CD4-positive, alpha-beta T cell treated with Interleukin-21 for 1 hour (primary cell): ENCODE measurements around the gene TPX2.
"Not testable (repeated sequence)": the region's sequence is repeated elsewhere in the genome, so short reads cannot be mapped to it uniquely, and the experiment has no call there.

Experiments used
- DNase-seq: peaks from one replicate; pipeline ENCODE4 v3.0.0-alpha.2; 2020

Gene TPX2

GRCh38 chr20:31764641-31765305, 25.7 kb downstream of the TPX2 start:
- no peak for DNase-seq

- no peak for DNase-seq
These were observed 28.7 kb downstream of the TPX2 start for GRCh38 chr20:31767805-31768204.

DNA sequence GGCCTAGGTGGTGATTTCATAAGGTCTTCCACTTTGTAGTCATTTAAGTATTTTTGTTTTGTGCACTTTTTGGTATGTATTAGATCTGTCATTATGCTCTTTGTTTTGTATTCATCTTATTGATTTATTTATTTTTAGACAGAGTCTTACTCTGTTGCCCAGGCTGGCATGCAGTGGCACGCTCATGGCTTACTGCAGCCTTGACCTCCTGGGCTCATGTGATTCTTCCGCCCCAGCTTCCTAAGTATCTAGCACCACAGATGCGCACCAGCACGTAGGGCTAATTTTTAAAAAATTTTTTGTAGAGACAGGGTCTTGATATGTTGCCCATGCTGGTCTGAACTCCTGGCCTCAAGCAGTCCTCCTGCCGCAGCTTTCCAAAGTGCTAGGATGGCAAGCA, 30.6 kb downstream of the TPX2 start:
- DNase-seq, result no peak

DNA sequence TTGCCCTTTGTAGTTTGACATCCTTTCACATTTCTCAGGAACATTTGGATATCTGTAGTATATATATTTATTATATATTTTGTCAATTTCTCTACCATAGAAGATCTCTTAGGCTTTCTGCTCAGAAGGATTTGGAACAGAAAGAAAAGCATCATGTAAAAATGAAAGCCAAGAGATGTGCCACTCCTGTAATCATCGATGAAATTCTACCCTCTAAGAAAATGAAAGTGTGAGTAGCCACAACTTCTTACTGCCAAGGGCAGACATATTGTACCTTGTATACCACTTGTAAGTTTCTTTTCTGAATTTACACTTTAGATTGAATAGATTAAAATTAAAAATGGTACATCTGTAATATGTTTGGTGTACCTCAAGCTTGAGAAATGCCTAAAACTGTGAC, 31.2 kb downstream of the TPX2 start:
- DNase-seq, result peak; percentile 31

DNA sequence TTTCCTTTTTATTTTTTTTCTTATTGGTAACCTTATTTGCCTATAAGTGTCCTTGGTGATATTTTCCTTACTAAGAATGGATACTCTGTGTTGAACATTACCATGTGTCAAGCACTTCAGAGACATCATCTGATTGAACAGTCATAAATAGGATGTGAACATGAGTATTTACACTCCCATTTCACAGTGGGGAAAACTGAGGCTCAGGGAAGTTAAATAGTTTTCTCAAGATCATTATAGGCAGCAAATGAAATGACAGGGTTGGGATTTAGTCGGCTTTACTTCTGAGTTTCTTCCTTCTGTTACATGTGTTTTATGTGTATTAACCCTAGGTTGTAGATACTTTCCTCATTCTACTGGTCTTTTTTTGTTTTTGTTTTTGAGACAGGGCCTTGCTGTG, 35.3 kb downstream of the TPX2 start:
- DNase-seq, result no peak

GRCh38 chr20:31780839-31781238, 41.7 kb downstream of the TPX2 start:
- DNase-seq, result no peak

GRCh38 chr20:31781945-31782344, 42.9 kb downstream of the TPX2 start:
- DNase-seq, result no peak

DNA sequence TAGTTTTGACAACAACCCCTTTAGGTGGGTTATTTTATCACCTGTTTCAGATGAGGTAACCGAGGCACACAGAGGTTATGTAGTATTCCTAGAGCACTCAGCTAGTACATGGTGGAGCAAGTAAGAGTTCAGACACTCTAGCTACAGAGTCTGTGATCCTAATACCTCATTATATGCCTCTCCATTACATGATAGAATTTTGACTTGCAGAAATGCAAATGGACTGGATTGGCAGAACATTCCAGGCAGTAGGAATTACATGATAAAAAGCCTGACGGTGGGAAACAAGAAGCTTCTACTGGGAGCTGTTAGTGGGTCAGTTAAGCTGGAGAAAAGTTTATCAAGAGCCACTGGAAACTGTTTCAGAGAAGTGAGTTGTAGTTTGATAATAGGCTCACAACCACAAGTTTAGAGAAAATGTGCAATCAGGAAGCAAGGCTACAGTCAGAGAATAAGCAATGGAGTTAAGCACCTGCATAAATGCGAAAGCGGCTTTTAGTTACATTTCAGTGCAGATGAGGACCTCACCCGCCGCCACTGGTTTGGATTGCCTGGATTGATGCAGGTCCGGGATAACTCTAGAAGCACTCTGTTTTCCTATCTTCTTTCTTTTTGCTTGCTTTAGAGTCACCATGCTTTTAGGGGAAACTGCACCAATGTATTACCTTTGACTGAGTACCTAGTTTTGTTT, 45.4 kb downstream of the TPX2 start:
- DNase-seq, result no peak

DNA sequence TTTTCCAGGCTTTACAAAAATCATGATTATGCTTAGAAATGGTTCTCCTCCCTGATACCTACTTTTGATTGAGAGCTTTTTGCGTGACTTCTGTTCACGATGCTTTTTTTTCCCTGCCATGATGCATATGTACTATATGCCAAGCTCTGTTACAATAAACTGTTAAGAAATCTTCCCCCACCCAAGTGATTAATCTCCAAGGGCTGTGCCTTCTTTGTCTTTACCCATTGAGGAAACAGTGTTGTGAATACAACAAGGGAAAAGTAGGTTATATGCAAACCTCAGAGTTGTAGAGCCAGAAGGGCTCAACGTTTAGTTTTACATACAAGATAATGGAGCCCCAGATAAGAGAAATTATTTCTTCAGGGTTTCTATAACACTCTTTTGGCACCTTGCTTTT, 46.0 kb downstream of the TPX2 start:
- DNase-seq, result no peak

DNA sequence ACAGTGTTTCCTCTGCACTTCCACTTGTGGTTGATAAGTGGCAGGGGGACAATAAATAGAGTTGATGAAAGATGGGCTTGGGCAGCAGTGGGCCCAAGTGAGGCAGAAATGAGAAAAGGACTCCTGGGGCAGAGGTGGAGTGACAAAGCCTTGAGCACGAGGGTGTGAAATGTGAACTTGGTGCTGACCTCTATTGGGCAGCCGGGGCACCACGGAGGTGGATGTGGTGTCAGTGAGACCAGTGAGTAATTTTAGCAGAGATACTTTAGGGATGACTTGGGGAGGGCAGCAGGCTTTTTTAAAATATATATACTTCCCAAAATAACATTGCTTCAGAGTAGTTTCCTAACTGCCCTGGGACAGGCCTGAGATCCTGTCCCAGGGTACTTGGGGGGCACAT, 49.5 kb downstream of the TPX2 start:
- DNase-seq, result no peak

DNA sequence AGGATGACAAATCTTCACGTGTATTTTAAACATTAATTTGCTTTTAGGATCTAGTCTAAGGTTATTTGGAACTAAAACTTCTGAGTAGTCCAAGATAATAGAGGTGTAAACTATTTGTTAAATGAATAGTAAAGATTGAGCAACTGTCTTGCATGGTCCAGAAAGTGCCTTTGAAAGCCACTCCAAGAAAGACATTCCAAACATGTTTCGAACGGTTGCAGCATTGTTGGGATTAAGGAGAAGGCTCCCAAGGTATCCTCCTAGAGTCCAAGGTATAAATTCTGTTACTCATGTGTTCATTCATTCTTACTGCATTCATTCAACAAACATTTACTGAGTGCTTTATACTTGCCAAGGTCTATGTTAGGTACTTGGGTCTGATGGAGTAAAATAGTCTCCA, 51.3 kb downstream of the TPX2 start:
- DNase-seq, result no peak

DNA sequence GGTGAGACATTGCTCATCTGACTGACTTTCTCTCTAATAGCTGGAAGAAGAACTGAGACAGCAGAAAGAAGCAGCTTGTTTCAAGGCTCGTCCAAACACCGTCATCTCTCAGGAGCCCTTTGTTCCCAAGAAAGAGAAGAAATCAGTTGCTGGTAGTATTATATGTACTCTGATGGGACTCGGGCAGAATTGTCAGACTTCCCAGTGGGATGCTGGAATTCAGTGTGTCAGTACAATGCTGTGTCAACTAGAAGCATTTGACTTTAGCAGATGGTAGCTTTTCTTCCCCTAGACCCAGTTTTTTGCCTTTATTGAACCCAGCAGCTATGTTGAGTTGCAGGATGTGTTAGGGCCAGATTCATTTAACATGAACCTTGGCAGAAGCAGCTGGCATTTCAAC, 58.3 kb downstream of the TPX2 start:
- DNase-seq, result no peak

GRCh38 chr20:31801508-31801907, 62.4 kb downstream of the TPX2 start:
- no peak for DNase-seq

- DNase-seq, result no peak
These were observed 64.6 kb downstream of the TPX2 start for GRCh38 chr20:31803552-31804291.

DNA sequence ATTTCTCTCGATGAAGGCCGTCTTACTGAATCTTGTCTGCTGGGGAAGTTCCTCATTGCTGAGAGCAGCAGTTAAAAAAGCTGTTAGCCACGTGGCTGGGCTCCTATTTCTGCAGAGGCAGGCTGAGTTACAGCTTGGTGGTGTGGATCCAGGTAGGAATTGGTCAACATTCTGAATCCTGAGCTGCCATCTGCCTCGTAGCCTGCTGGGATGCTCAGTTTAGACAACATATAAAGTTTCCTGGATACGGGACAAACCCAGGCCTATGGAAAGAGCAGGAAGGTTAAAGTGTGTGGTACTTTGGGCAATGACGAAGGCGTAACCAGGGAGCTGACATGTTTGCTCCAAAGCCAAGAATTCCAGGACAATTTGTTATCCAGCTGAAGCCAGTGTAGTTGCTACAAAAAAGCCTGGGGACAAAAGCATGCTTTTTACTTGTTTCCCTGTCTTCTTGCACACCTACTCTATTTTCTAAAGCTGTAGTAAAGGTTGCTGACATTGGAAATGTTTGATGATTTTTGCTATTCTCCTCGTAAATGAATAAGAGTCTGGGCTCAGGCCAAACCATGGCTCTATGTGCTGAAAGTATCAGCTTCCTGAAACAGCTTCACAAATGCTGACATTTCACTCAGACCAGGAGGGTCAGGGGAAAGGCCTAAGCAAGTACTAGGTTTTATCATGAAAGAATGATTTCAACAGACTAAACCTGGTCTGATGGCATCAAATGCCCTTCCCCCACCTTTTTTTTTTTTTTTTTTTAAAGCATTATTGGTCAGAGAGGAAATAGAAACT, 67.7 kb downstream of the TPX2 start:
- no peak for DNase-seq

- DNase-seq, result no peak
These were observed 69.4 kb downstream of the TPX2 start for GRCh38 chr20:31808481-31808880.

- no peak for DNase-seq
These were observed 70.6 kb downstream of the TPX2 start for GRCh38 chr20:31809661-31810060.

GRCh38 chr20:31811198-31811597, 72.1 kb downstream of the TPX2 start:
- DNase-seq, result no peak

DNA sequence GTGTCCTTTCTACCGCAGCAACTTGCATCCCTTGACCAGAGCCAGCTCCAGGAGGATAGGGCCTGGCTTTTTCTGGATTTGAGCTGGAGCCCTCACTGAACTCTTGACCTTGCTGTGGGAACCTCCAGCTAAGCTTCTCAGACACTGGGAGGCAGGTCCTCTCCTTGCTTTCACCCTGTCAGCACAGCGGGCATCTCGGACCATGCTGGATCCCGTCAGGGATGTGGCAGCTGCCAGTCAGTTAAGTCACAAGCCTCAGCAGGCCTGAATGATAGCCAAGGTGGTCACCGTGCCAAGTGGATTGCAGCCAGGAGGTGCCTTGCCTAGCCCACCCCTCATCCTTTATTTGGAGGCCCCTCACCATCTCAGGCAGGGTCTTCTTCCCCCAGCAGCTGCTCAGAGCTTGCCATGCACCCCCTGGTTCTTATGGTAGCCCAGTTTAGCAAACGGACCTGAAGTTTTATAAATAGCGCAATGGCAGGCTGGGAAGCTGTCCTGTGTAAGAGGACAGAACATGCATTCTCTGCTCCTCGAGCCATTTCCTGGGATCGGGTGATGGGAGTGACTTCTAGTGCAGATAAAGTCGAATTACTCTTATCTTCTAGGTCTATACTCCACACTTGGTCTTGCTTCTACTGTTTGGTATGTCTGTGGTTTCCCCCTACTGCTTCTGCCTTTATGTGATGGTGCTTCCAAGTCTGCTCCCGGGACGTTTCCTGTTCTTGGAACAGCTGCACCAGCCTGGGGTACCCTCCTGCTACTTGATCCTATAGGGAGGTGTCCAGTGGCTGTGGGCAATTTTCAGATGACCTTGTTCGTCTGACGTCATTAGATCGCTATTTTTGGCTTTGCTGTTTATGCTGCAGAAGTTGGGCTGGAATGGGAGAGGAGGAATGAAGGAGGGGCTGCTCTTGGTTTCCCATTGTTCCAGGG, 73.0 kb downstream of the TPX2 start:
- no peak for DNase-seq

GRCh38 chr20:31813611-31814010, 74.5 kb downstream of the TPX2 start:
- no peak for DNase-seq

DNA sequence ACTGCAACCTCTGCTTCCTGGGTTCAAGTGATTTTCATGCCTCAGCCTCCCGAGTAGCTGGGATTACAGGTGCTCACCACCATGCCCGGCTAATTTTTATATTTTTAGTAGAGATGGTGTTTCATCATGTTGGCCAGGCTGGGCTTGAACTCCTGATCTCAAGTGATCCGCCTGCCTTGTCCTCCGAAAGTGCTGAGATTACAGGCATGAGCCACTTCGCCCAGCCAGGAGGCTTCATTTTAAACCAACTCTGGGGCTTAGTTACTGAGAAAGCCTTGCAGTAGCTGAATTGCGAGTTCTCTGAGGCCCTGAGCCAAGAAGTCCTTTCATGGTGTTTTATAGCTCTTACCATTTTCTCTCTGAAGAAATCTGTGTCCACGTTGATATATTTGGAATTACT, 75.1 kb downstream of the TPX2 start:
- not testable (repeated sequence) for DNase-seq
